AG04450 (cell line): ENCODE measurements around the gene DMAC2. TPM values are rescaled to one million over a fixed set of nuclear protein-coding genes. Genes with fewer than 3 reads are reported as not detected.

Experiments
- CTCF ChIA-PET: fragments of 300-600, 350-600 bp; formaldehyde crosslinking; extraction: SDS; loops from one replicate; lab custom pipeline; 2022; ENCODE audit warnings: antibody characterized with exemption, inconsistent platforms; lab: Charles Lee
- POLR2A ChIA-PET: fragments of 350-600 bp; formaldehyde crosslinking; extraction: SDS; loops from one replicate; lab custom pipeline; 2021; ENCODE audit warnings: antibody characterized with exemption, inconsistent platforms; lab: Yijun Ruan, JAX
- DNase-seq: peaks from one replicate; pipeline ENCODE4 v3.0.0-alpha.2; 2011; ENCODE audit warnings: low read depth, low spot score
- H3K27ac ChIP-seq: one replicate; pipeline ENCODE4 v1.5.1; 2012; ENCODE audit warnings: low read depth, low read length, control low read depth
- H3K27me3 ChIP-seq: one replicate; pipeline ENCODE4 v1.6.0; 2012; ENCODE audit warnings: low read length; ENCODE audit not compliant: control insufficient read depth, insufficient read depth
- H3K4me3 ChIP-seq: 2 replicates; pipeline ENCODE4 v1.5.1; 2011; ENCODE audit warnings: mild to moderate bottlenecking, low read depth, low read length, control low read depth
- H3K9me3 ChIP-seq: 2 replicates; pipeline ENCODE4 v1.5.1; 2012; ENCODE audit warnings: low read length; ENCODE audit not compliant: control insufficient read depth, insufficient read depth
- polyA plus RNA-seq: library from polyadenylated mRNA; depleted of rRNA; stranded (reverse); fragments of >200 nt; gene quantifications from 2 replicates; pipeline ENCODE4 v1.2.3, GENCODE V29; 2011
- TF ChIP-seq, protein P1 (sequence below): IDR thresholded peaks from 2 replicates; pipeline ENCODE4 v1.5.1; 2011; ENCODE audit warnings: low read depth, low read length, control low read depth, inconsistent platforms

DMAC2 gene
- polyA plus RNA-seq, 1 experiment = 58.2 TPM

DNA sequence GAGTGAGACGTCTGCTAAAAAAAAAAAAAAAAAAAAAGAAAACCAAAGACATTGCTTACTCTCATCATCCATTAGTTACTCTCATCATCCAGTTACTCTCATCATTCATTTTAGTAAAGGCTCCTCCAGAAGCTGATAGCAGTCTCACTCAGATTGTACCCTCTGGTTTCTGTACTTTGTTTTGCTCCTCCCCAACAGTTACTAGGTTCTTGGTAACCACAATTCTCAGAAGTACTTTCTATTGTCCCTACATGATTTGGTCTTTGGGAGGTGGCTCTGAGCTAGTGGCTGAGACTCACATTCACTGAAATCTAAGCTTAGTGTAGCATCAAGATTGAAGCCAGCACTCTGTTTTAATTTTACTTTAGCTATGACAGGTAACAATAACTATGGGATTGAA lies 17.5 kb upstream of the DMAC2 start:
- H3K27me3 ChIP-seq = peaks cover 16% of the 10 kb centered on the region
- DNase-seq = no peak
- POLR2A ChIA-PET = interaction anchor here (1.0 kb wide), 1 partner anchor 30 kb away, joined by 5 read pairs; no protein-coding TSS in a partner anchor
- no peak overlapping the region for H3K4me3 ChIP-seq
- TF ChIP-seq, protein P1, sequence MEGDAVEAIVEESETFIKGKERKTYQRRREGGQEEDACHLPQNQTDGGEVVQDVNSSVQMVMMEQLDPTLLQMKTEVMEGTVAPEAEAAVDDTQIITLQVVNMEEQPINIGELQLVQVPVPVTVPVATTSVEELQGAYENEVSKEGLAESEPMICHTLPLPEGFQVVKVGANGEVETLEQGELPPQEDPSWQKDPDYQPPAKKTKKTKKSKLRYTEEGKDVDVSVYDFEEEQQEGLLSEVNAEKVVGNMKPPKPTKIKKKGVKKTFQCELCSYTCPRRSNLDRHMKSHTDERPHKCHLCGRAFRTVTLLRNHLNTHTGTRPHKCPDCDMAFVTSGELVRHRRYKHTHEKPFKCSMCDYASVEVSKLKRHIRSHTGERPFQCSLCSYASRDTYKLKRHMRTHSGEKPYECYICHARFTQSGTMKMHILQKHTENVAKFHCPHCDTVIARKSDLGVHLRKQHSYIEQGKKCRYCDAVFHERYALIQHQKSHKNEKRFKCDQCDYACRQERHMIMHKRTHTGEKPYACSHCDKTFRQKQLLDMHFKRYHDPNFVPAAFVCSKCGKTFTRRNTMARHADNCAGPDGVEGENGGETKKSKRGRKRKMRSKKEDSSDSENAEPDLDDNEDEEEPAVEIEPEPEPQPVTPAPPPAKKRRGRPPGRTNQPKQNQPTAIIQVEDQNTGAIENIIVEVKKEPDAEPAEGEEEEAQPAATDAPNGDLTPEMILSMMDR = no peak
- H3K27ac ChIP-seq = no peak overlapping the region
- no peaks in the 10 kb centered on the region for H3K9me3 ChIP-seq
- CTCF ChIA-PET = interaction anchor here (1.1 to 1.7 kb wide), 3 partner anchors 8 to 112 kb away, joined by 4 to 6 read pairs (median 5); no protein-coding TSS in a partner anchor

DNA sequence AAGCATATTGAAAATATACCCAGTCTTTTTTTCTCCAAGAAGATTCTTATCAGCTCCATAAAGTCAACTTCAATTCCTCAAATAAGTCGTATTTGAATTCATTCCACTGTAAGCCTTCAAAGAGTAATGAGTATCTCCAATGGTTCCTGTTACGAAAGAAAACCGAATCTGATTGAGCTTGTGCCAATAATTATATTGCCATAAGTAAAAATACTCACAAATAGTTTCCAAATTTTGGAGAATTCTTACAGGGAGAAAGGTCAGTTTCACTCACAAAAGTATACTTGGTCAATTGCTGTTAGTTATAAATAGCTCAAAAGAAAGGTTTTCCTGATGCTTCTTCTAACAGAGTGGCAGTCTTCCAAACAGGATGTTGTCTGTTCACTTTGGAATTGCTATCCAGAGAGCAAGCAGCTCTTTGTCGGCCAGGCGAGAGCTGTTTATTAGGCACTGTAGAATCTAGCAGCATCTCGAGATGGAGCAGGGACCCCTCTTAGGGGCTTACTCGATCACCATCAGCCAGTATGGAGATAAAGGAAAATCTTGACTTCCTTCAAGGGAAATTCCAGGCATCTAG lies 16.7 kb upstream of the DMAC2 start:
- ChIA-PET CTCF (interaction anchor here (0.7 to 1.7 kb wide), 6 partner anchors 9 to 142 kb away, joined by 3 to 6 read pairs (median 4); partner anchors contain the start of gene DMAC2), POLR2A (interaction anchor here (1.0 kb wide), 1 partner anchor 29 kb away, joined by 5 read pairs; no protein-coding TSS in a partner anchor)
- Histone ChIP-seq H3K4me3 (no peak overlapping the region), H3K9me3 (no peaks in the 10 kb centered on the region), H3K27ac (no peak overlapping the region), H3K27me3 (peaks cover 16% of the 10 kb centered on the region)
- TF ChIP-seq, protein P1 = no peak
- DNase-seq = peak; percentile 1

DNA sequence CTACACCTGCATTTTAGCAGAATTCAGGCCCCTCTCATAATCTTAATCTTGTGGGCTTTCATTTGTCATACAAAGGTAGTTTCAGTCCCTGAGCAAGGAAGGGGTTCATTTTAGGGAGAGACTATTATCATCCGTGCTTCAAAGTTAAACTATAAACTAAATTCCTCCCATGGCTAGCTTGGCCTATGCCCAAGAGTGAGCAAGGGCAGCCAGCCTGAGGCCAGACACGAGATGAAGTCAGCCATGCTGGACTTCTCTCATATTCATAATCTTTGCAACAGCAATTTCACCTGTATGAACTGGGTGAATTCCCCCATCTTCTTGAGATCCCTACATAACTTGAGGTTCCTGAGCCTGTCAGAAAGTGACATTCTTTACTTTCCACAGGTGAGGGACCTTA lies 16.2 kb upstream of the DMAC2 start:
- no peak overlapping the region for H3K27ac ChIP-seq
- H3K4me3 ChIP-seq = no peak overlapping the region
- no peaks in the 10 kb centered on the region for H3K9me3 ChIP-seq
- H3K27me3 ChIP-seq = peaks cover 16% of the 10 kb centered on the region
- ChIA-PET CTCF (interaction anchor here (0.7 to 1.7 kb wide), 5 partner anchors 16 to 142 kb away, joined by 3 to 6 read pairs (median 4); partner anchors contain the start of gene DMAC2), POLR2A (interaction anchor here (1.0 kb wide), 1 partner anchor 28 kb away, joined by 5 read pairs; no protein-coding TSS in a partner anchor)
- TF ChIP-seq, protein P1 = no peak
- DNase-seq = no peak

DNA sequence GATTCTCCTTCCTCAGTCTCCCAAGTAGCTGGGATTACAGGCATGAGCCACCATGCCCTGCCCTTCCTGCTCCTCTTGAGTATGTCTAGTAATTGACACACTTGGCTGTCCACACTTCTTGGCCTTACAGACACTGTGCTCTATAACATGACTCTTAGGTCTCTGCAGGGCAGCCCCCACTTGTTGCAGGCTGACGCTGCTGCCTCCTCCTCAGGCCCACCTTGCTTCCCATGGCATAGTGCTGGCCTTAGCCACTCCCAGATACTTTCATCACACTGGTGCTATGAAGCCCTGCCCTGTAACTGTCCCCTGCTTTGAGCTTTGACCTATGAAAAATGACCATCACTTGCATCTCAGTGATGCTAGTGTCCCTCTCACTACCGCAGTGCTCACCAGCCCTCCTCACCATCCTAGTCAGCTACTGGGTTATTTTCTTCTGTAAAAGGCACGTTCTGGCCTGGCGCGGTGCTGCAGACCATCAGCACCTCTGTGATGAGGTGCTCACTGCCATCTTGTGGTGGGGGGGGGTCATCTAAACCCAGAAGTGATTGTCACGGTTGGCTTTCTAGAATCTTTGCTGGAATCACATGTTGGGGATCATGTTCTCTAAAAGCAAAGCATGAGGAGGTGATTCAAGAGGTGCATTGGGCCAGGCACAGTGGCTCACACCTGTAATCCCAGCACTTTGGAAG lies 13.0 kb upstream of the DMAC2 start:
- Histone ChIP-seq H3K27ac (no peak overlapping the region), H3K27me3 (peaks cover 13% of the 10 kb centered on the region), H3K4me3 (no peak overlapping the region), H3K9me3 (no peaks in the 10 kb centered on the region)
- TF ChIP-seq, protein P1 = no peak
- ChIA-PET CTCF (interaction anchor here (0.6 kb wide), 1 partner anchor 103 kb away, joined by 3 read pairs; no protein-coding TSS in a partner anchor), POLR2A (no interaction called here)
- DNase-seq = no peak

DNA sequence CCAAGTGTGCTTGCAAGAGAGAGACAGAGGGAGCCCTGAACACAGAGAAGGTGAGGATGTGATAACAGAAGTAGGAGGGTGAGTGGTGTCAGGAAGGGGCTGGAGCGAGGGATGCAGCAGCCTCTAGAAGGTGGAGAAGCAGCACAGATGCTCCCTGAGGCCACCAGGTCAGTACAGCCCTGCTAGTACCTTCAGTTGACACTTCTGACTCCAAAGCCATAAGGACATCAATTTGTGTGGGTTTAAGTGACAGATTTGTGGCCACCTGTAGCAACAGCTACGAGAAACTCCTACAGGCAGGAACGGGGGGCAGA lies 10.1 kb upstream of the DMAC2 start:
- ChIA-PET POLR2A (no interaction called here), CTCF (interaction anchor here (1.1 to 6.2 kb wide), 10 partner anchors 10 to 145 kb away, joined by 3 to 75 read pairs (median 11); partner anchors contain the start of gene DMAC2)
- TF ChIP-seq, protein P1 = no peak
- H3K9me3 ChIP-seq = no peaks in the 10 kb centered on the region
- no peak overlapping the region for H3K27ac ChIP-seq
- peaks cover 13% of the 10 kb centered on the region for H3K27me3 ChIP-seq
- no peak overlapping the region for H3K4me3 ChIP-seq
- DNase-seq = no peak
